HL-60 (cell line): ENCODE results near the gene CCDC85C.

Experiments used
- DNase-seq, 2 experiments: peaks; one replicate each; pipeline ENCODE4 v3.0.0-alpha.2; 2010 to 2020; ENCODE audit warnings: low read depth in 1 of 2, low spot score in 1 of 2
- H3K27ac ChIP-seq: fragments of 250-450 bp; sonication (Bioruptor Pico); replicated peaks from 2 replicates; pipeline ENCODE4 v1.5.1; 2020; ENCODE audit warnings: mild to moderate bottlenecking, moderate library complexity
- H3K27me3 ChIP-seq: fragments of 250-450 bp; sonication (Bioruptor Pico); 2 replicates; pipeline ENCODE4 v1.5.1; 2021; ENCODE audit warnings: mild to moderate bottlenecking, moderate library complexity; ENCODE audit not compliant: insufficient read depth, poor library complexity, severe bottlenecking
- H3K4me3 ChIP-seq: replicated peaks from 2 replicates; pipeline ENCODE4 v1.5.1; 2011; ENCODE audit warnings: mild to moderate bottlenecking, control low read depth, low read length; ENCODE audit not compliant: insufficient read depth
- GABPA ChIP-seq: IDR thresholded peaks from 2 replicates; pipeline ENCODE4 v1.6.1; 2012; ENCODE audit warnings: low read depth
- POLR2AphosphoS5 ChIP-seq: IDR thresholded peaks from 2 replicates; pipeline ENCODE4 v1.6.1; 2012; ENCODE audit warnings: low read depth
- SPI1 ChIP-seq: IDR thresholded peaks from 2 replicates; pipeline ENCODE4 v1.6.1; 2012; ENCODE audit warnings: low read depth, mild to moderate bottlenecking, borderline replicate concordance
- TF ChIP-seq, protein P1 (sequence below): IDR thresholded peaks from one replicate; pipeline ENCODE4 v1.5.1; 2011; ENCODE audit warnings: low read length, control low read depth, inconsistent platforms; ENCODE audit not compliant: insufficient read depth
- TF ChIP-seq, protein P2 (sequence below): IDR thresholded peaks from 2 replicates; pipeline ENCODE4 v1.6.1; 2012; ENCODE audit warnings: low read depth; ENCODE audit not compliant: insufficient replicate concordance

The CCDC85C gene

GRCh38 chr14:99606359-99606758 lies 2.4 kb upstream of the CCDC85C start:
- H3K4me3 ChIP-seq = no peak overlapping the region
- no peak for DNase-seq
- TF ChIP-seq POLR2AphosphoS5 (no peak), SPI1 (no peak), GABPA (no peak)
- TF ChIP-seq, protein P1, sequence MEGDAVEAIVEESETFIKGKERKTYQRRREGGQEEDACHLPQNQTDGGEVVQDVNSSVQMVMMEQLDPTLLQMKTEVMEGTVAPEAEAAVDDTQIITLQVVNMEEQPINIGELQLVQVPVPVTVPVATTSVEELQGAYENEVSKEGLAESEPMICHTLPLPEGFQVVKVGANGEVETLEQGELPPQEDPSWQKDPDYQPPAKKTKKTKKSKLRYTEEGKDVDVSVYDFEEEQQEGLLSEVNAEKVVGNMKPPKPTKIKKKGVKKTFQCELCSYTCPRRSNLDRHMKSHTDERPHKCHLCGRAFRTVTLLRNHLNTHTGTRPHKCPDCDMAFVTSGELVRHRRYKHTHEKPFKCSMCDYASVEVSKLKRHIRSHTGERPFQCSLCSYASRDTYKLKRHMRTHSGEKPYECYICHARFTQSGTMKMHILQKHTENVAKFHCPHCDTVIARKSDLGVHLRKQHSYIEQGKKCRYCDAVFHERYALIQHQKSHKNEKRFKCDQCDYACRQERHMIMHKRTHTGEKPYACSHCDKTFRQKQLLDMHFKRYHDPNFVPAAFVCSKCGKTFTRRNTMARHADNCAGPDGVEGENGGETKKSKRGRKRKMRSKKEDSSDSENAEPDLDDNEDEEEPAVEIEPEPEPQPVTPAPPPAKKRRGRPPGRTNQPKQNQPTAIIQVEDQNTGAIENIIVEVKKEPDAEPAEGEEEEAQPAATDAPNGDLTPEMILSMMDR = no peak
- TF ChIP-seq, protein P2, sequence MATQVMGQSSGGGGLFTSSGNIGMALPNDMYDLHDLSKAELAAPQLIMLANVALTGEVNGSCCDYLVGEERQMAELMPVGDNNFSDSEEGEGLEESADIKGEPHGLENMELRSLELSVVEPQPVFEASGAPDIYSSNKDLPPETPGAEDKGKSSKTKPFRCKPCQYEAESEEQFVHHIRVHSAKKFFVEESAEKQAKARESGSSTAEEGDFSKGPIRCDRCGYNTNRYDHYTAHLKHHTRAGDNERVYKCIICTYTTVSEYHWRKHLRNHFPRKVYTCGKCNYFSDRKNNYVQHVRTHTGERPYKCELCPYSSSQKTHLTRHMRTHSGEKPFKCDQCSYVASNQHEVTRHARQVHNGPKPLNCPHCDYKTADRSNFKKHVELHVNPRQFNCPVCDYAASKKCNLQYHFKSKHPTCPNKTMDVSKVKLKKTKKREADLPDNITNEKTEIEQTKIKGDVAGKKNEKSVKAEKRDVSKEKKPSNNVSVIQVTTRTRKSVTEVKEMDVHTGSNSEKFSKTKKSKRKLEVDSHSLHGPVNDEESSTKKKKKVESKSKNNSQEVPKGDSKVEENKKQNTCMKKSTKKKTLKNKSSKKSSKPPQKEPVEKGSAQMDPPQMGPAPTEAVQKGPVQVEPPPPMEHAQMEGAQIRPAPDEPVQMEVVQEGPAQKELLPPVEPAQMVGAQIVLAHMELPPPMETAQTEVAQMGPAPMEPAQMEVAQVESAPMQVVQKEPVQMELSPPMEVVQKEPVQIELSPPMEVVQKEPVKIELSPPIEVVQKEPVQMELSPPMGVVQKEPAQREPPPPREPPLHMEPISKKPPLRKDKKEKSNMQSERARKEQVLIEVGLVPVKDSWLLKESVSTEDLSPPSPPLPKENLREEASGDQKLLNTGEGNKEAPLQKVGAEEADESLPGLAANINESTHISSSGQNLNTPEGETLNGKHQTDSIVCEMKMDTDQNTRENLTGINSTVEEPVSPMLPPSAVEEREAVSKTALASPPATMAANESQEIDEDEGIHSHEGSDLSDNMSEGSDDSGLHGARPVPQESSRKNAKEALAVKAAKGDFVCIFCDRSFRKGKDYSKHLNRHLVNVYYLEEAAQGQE = no peak
- peaks cover 37% of the 10 kb centered on the region for H3K27me3 ChIP-seq
- H3K27ac ChIP-seq = no peak overlapping the region

- Histone ChIP-seq H3K27me3 (peaks cover 40% of the 10 kb centered on the region), H3K27ac (no peak overlapping the region), H3K4me3 (peak overlapping the region; percentile 36; the same call in 1 of the 2 replicates)
- DNase-seq = peak in 1 of 2 experiments; percentile 11
- no peak for TF ChIP-seq GABPA
- no peak for TF ChIP-seq POLR2AphosphoS5
- TF ChIP-seq, protein P1 = no peak
Measured at GRCh38 chr14:99605299-99605961, 1.4 kb upstream of the CCDC85C start.

DNA sequence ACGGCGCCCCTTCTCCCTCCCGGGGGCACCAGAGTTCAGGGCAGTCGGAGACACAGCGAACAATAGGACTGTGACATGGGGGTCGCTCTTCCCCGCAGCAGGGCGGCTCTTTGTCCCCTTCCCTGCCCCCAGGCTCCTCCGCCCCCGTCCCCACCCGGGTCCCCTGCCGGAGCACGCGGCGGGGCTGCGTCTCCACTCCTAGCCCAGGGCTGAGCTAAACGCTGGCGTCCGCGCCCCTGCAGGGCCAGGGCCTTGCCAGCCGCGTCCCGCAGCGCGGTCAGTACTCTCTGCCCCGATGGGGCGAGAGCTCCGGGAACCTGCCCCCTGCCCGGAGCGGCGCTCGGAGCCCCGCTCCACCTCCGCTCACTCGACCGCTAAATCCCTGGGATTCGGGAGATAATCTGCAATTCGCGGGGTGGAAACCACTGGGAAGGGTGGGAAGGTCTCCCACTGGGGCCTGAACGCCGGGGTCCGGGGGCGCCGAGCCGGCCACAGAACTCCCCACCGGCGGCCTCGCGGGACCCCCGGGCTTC lies 825 bp upstream of the CCDC85C start:
- TF ChIP-seq, protein P2 = no peak
- TF ChIP-seq GABPA = no peak
- no peak for TF ChIP-seq POLR2AphosphoS5
- TF ChIP-seq, protein P1 = no peak
- no peak for TF ChIP-seq SPI1
- no peak for DNase-seq
- H3K27me3 ChIP-seq = peaks cover 42% of the 10 kb centered on the region
- no peak overlapping the region for H3K27ac ChIP-seq
- H3K4me3 ChIP-seq = peak overlapping the region; percentile 36

DNA sequence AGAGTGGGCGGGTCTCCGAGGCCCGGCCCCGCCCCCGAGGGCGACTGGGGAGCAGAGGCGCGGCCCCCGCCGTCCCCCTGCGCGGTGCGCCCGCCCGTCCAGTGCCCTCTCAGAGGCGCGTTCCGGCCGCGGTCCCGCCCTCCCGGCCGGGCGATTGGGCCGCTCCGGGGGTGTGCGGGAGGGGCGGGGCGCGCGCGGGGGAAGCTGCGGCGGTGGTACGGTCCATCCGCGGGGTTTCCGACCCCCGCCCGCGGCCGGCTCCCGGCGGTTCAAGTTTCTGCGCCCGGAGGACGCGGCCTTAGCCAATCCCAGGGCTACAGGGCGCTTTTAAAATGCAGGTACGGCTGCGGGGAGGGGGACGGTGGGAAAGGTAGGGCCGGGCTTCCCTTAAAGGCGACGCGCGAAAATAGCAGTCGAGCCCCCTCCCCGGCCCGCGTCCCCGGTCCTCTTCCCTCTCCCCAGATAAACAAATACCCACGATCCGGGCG lies 315 bp upstream of the CCDC85C start:
- Histone ChIP-seq H3K27me3 (peaks cover 42% of the 10 kb centered on the region), H3K4me3 (peak overlapping the region; percentile 36), H3K27ac (no peak overlapping the region)
- TF ChIP-seq, protein P2 = no peak
- TF ChIP-seq, protein P1 = no peak
- peak; percentile 37 to 51 for DNase-seq
